ENCODE results near the gene TXNDC16. TPM values are rescaled to one million over a fixed set of nuclear protein-coding genes. Genes with fewer than 3 reads are reported as not detected.

The TXNDC16 gene
- total RNA-seq, 4 donors from 2014 or later: 3.7 to 14.1 (median 7.4) TPM

DNA sequence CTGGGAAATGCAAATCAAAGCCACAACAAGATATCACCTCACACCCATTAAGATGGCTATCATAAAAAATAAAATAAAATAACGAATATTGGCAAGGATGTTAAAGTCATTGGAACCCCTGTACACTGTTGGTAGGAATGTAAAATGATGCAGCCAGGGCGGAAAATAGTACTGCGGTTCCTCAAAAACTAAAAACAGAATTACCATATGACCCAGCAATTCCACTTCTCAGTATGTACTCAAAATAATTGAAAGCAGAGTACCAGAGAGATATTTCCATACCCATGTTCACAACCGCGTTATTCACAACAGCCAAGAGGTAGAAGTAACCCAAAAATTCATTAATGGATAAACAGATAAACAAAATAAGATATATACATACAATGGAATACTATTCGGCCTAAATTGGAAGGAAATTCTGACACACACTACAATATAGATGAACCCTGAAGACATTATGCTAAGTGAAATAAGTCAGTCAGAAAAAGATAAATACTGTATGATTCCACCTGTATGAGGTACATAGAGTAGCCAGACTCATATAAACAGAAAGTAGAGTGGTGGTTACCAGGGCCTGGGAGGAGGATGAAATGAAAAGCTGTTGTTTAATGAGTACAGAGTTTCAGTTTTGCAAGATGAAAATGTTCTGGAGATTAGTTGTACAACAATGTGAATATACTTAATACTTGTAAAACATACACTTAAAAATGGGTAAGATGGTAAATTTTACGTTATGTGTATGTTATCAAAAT is 84.6 kb downstream of the TXNDC16 start:
- Histone ChIP-seq H3K27me3 (no peaks in the 10 kb centered on the region), H3K27ac (no peak overlapping the region), H3K4me3 (replicated peaks in 1 of 3) (no peak overlapping the region), H3K36me3 (no peaks in the 10 kb centered on the region), H3K9me3 (no peaks in the 10 kb centered on the region), H3K4me1 (no peaks in the 10 kb centered on the region)
- intact Hi-C loops (cut with DNase I): no loop called here
- TF ChIP-seq POLR2A (IDR thresholded peaks at IDR 0.05): no peak
- TF ChIP-seq, protein P1, sequence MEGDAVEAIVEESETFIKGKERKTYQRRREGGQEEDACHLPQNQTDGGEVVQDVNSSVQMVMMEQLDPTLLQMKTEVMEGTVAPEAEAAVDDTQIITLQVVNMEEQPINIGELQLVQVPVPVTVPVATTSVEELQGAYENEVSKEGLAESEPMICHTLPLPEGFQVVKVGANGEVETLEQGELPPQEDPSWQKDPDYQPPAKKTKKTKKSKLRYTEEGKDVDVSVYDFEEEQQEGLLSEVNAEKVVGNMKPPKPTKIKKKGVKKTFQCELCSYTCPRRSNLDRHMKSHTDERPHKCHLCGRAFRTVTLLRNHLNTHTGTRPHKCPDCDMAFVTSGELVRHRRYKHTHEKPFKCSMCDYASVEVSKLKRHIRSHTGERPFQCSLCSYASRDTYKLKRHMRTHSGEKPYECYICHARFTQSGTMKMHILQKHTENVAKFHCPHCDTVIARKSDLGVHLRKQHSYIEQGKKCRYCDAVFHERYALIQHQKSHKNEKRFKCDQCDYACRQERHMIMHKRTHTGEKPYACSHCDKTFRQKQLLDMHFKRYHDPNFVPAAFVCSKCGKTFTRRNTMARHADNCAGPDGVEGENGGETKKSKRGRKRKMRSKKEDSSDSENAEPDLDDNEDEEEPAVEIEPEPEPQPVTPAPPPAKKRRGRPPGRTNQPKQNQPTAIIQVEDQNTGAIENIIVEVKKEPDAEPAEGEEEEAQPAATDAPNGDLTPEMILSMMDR (IDR thresholded peaks at IDR 0.05): no peak
- DNase-seq: no peak
- WGBS, 2 donors: 92 to 96% methylated on average over 7 of the region's 7 CpGs

GRCh38 chr14:52464175-52464574 is 88.1 kb downstream of the TXNDC16 start:
- H3K4me1 ChIP-seq: no peaks in the 10 kb centered on the region
- 89 to 93% methylated on average over 4 of the region's 4 CpGs for WGBS, 2 donors
- intact Hi-C loops (cut with DNase I): no loop called here
- H3K9me3 ChIP-seq: no peaks in the 10 kb centered on the region
- H3K27me3 ChIP-seq: no peaks in the 10 kb centered on the region
- H3K36me3 ChIP-seq: no peaks in the 10 kb centered on the region
- no peak for DNase-seq
- no peak overlapping the region for H3K27ac ChIP-seq
- H3K4me3 ChIP-seq (replicated peaks in 1 of 3): no peak overlapping the region
- TF ChIP-seq POLR2A (IDR thresholded peaks at IDR 0.05): no peak
- TF ChIP-seq, protein P1 (IDR thresholded peaks at IDR 0.05): no peak

GRCh38 chr14:52463375-52463774 is 88.9 kb downstream of the TXNDC16 start:
- H3K4me3 ChIP-seq (replicated peaks in 1 of 3): no peak overlapping the region
- H3K4me1 ChIP-seq: no peaks in the 10 kb centered on the region
- intact Hi-C loops (cut with DNase I): no loop called here
- no peaks in the 10 kb centered on the region for H3K9me3 ChIP-seq
- no peak for DNase-seq
- H3K36me3 ChIP-seq: no peaks in the 10 kb centered on the region
- WGBS, 2 donors: 98% methylated on average over 3 of the region's 3 CpGs
- TF ChIP-seq, protein P1 (IDR thresholded peaks at IDR 0.05): no peak
- no peak for TF ChIP-seq POLR2A (IDR thresholded peaks at IDR 0.05)
- no peak overlapping the region for H3K27ac ChIP-seq
- no peaks in the 10 kb centered on the region for H3K27me3 ChIP-seq

DNA sequence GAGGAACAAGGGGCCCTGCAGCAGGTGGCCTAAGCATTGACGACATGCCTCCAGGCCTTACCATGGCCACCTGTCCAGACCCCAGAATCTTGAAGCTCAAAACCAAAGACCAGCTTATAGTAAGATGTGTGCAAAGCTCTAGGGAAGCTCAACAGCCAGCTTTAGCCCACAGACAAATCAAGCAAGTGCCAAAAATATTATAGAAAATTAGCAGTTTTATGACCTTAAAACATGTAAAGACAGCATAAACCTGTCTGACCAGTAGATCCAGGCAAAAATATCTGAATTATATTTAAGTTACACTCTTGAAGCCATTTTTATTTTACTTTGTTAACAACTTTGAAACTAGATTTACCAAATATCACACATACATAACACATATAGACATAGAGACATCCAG is 90.6 kb downstream of the TXNDC16 start:
- no peak for DNase-seq
- intact Hi-C loops (cut with DNase I): no loop called here
- WGBS, 2 donors: 89 to 100% methylated on average over 1 of the region's 1 CpG

DNA sequence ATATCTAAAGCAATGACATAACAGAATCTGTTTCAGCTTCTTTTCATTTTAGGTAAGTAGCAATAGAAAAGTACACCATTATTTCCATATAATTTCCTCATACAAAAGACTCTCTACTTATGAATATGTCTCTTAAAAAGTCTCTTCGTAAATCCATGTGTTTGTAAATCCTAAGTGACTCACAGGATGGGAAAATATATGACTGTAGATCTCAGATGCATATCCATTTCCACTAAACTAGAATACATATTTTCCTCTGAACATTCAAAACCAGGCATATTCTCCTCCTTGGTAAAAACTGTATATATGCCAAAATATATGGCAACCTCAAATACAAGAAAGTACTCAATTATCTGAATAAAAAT is 93.6 kb downstream of the TXNDC16 start:
- 95 to 98% methylated on average over 1 of the region's 1 CpG for WGBS, 2 donors
- no peak overlapping the region for H3K27ac ChIP-seq
- no peaks in the 10 kb centered on the region for H3K27me3 ChIP-seq
- no peak overlapping the region for H3K4me3 ChIP-seq (replicated peaks in 1 of 3)
- TF ChIP-seq POLR2A (IDR thresholded peaks at IDR 0.05): no peak
- TF ChIP-seq, protein P1 (IDR thresholded peaks at IDR 0.05): no peak
- DNase-seq: no peak
- no peaks in the 10 kb centered on the region for H3K36me3 ChIP-seq
- no peaks in the 10 kb centered on the region for H3K9me3 ChIP-seq
- no peaks in the 10 kb centered on the region for H3K4me1 ChIP-seq
- intact Hi-C loops (cut with DNase I): no loop called here

More for the DNA sequence above, 90.6 kb downstream of the TXNDC16 start:
- Histone ChIP-seq H3K27me3 (no peaks in the 10 kb centered on the region), H3K4me1 (no peaks in the 10 kb centered on the region), H3K36me3 (no peaks in the 10 kb centered on the region), H3K27ac (no peak overlapping the region), H3K9me3 (no peaks in the 10 kb centered on the region), H3K4me3 (replicated peaks in 1 of 3) (no peak overlapping the region)
- TF ChIP-seq POLR2A (IDR thresholded peaks at IDR 0.05): no peak
- TF ChIP-seq, protein P1 (IDR thresholded peaks at IDR 0.05): no peak
